K562 (cell line): ENCODE data around the gene NDRG3. TPM values are rescaled to one million over a fixed set of nuclear protein-coding genes. Genes with fewer than 3 reads are reported as not detected.

Source experiments
- ATAC-seq: fragments of 200-7000 bp; cut with Tn5 transposase; 3 replicates; pipeline ENCODE4 v1.9.1; 2020; ENCODE audit warnings: moderate library complexity
- BruUV-seq: library from RNA; stranded (reverse); fragments of 400-500 nt; replicated peaks from 2 replicates; lab custom pipeline; 2021; lab: Mats Ljungman, UMichigan
- CTCF ChIA-PET: fragments of 300-600 bp; formaldehyde crosslinking; extraction: SDS; loops from one replicate; lab custom pipeline; 2021; ENCODE audit warnings: low intra/inter-chr PET ratio; lab: Yijun Ruan, JAX
- POLR2A ChIA-PET: fragments of 300-600, 350-650 bp; sonication (Branson Sonifier 250); formaldehyde crosslinking; extraction: SDS; loops from one replicate; lab custom pipeline; 2021; ENCODE audit warnings: antibody characterized with exemption, inconsistent platforms; lab: Yijun Ruan, JAX
- DNase-seq, 4 experiments: peaks; one replicate each; pipeline versions ENCODE4 v3.0.0 to v3.0.0-alpha.2; 2011 to 2018; ENCODE audit warnings: low spot score in 3 of 4, mixed read lengths in 3 of 4; ENCODE audit errors: extremely low read depth in 1 of 4
- FAIRE-seq: peaks from 2 replicates; lab custom pipeline; 2011; peaks lifted over from hg19 to GRCh38; lab: Jason Lieb, UNC
- H2AFZ ChIP-seq: 2 replicates; pipeline ENCODE4 v1.6.0; 2011; ENCODE audit warnings: low read depth, low read length, control low read depth, inconsistent platforms
- H3K27ac ChIP-seq: fragments of 200-600 bp; 3 replicates; pipeline ENCODE4 v1.8.0; 2011; ENCODE audit warnings: low read depth, mild to moderate bottlenecking, control low read depth, inconsistent platforms, low read length, moderate library complexity, mixed read lengths; ENCODE audit errors: extremely low read depth
- H3K27me3 ChIP-seq, 2 experiments: fragments of 300-600 bp in 1 of 2; 2 replicates in 1 of 2; 3 replicates in 1 of 2; pipeline versions ENCODE4 v1.6.0 to v1.8.0; 2011; ENCODE audit warnings: inconsistent platforms in 2 of 2, low read length in 2 of 2, mild to moderate bottlenecking in 1 of 2, mixed read lengths in 1 of 2, moderate library complexity in 1 of 2; ENCODE audit not compliant: control insufficient read depth in 2 of 2, insufficient read depth in 2 of 2
- H3K36me3 ChIP-seq: fragments of 300-600 bp; 3 replicates; pipeline ENCODE4 v1.8.0; 2011; ENCODE audit warnings: mild to moderate bottlenecking, low read length, inconsistent platforms; ENCODE audit not compliant: control insufficient read depth, insufficient read depth
- H3K4me1 ChIP-seq, 2 experiments: fragments of 200-600 bp in 1 of 2; replicated peaks in 1 of 2; 2 replicates in 1 of 2; 3 replicates in 1 of 2; pipeline versions ENCODE4 v1.5.1 to v1.8.0; 2011; ENCODE audit warnings: inconsistent platforms in 2 of 2, low read length in 2 of 2, mild to moderate bottlenecking in 1 of 2, mixed read lengths in 1 of 2, moderate library complexity in 1 of 2; ENCODE audit not compliant: control insufficient read depth in 2 of 2, insufficient read depth in 2 of 2
- H3K4me2 ChIP-seq: 2 replicates; pipeline ENCODE4 v1.6.1; 2011; ENCODE audit warnings: low read length, control low read depth, inconsistent platforms, mixed read lengths; ENCODE audit not compliant: insufficient read depth
- H3K4me3 ChIP-seq: fragments of 200-600 bp; sonication (generic), shearing (Covaris generic); 2 replicates; pipeline ENCODE4 v1.5.1; 2016; ENCODE audit warnings: control low read depth, inconsistent platforms
- H3K79me2 ChIP-seq: fragments of 200-600 bp; 3 replicates; pipeline ENCODE4 v1.8.0; 2011; ENCODE audit warnings: low read length, inconsistent platforms; ENCODE audit not compliant: control insufficient read depth, insufficient read depth
- H3K9ac ChIP-seq, 2 experiments: 2 replicates each; pipeline versions ENCODE4 v1.6.0 to v1.6.1; 2011; ENCODE audit warnings: low read depth in 2 of 2, low read length in 2 of 2, control low read depth in 1 of 2, inconsistent platforms in 1 of 2, mild to moderate bottlenecking in 1 of 2, mixed read lengths in 1 of 2; ENCODE audit not compliant: insufficient read depth in 1 of 2
- H3K9me1 ChIP-seq: one replicate; pipeline ENCODE4 v1.6.0; 2011; ENCODE audit warnings: inconsistent platforms, mild to moderate bottlenecking, low read length, moderate library complexity; ENCODE audit not compliant: control insufficient read depth, insufficient read depth
- H3K9me3 ChIP-seq: replicated peaks from 2 replicates; pipeline ENCODE4 v1.5.1; 2011; ENCODE audit warnings: low read depth, low read length, inconsistent platforms; ENCODE audit not compliant: control insufficient read depth, insufficient read depth
- H4K20me1 ChIP-seq: replicated peaks from 2 replicates; pipeline ENCODE4 v1.6.1; 2011; ENCODE audit warnings: low read length, inconsistent platforms, mixed read lengths; ENCODE audit not compliant: control insufficient read depth, insufficient read depth
- BRD4 ChIP-seq: fragments of 200-600 bp; sonication (generic); IDR thresholded peaks from 2 replicates; pipeline ENCODE4 v1.6.1; 2017; ENCODE audit warnings: inconsistent platforms
- CBFA2T3 ChIP-seq: fragments of 450-650 bp; IDR thresholded peaks from 2 replicates; pipeline ENCODE4 v1.6.1; 2017
- CTCFL ChIP-seq: IDR thresholded peaks from 2 replicates; pipeline ENCODE4 v1.6.1; 2011; ENCODE audit warnings: borderline replicate concordance, low read depth, mild to moderate bottlenecking, moderate library complexity, low read length; ENCODE audit not compliant: insufficient read depth, poor library complexity, severe bottlenecking
- E2F3 ChIP-seq: fragments of 250-450 bp; sonication (Bioruptor Pico); IDR thresholded peaks from 2 replicates; pipeline ENCODE4 v1.4.0; 2020; ENCODE audit warnings: mild to moderate bottlenecking
- ELF1 ChIP-seq: fragments of 200-800 bp; sonication (Bioruptor generic); IDR thresholded peaks from 2 replicates; pipeline ENCODE4 v1.6.1; 2016; ENCODE audit warnings: missing genetic modification characterization, missing compliant biosample characterization
- FOXP1 ChIP-seq: sonication (generic); formaldehyde crosslinking; IDR thresholded peaks from 2 replicates; pipeline ENCODE4 v1.8.0; 2022; ENCODE audit warnings: mild to moderate bottlenecking, missing genetic modification reagents
- GTF2E2 ChIP-seq: fragments of 200-800 bp; sonication (Bioruptor generic); IDR thresholded peaks from 2 replicates; pipeline ENCODE4 v1.6.1; 2016; ENCODE audit warnings: missing genetic modification characterization, missing compliant biosample characterization
- MBD2 ChIP-seq: sonication (generic); IDR thresholded peaks from 2 replicates; pipeline ENCODE4 v1.6.1; 2016; ENCODE audit warnings: low read depth, borderline replicate concordance
- MEIS2 ChIP-seq: fragments of 450-650 bp; IDR thresholded peaks from 2 replicates; pipeline ENCODE4 v1.6.1; 2014; ENCODE audit warnings: mild to moderate bottlenecking; ENCODE audit not compliant: partially characterized antibody
- MLX ChIP-seq, 2 experiments: fragments of 450-650 bp in 1 of 2; sonication (generic) in 1 of 2; formaldehyde crosslinking; conservative IDR thresholded peaks; 2 replicates each; pipeline versions ENCODE4 v1.4.0 to v1.8.1; 2020 to 2022; ENCODE audit warnings: mild to moderate bottlenecking in 1 of 2, missing genetic modification reagents in 1 of 2
- NFE2L1 ChIP-seq: fragments of 450-650 bp; IDR thresholded peaks from 2 replicates; pipeline ENCODE4 v1.6.1; 2016; ENCODE audit warnings: missing genetic modification characterization, low read depth, mild to moderate bottlenecking, missing compliant biosample characterization, moderate library complexity, borderline replicate concordance
- NFYB ChIP-seq: IDR thresholded peaks from 2 replicates; pipeline ENCODE4 v1.6.1; 2011; ENCODE audit warnings: mild to moderate bottlenecking, moderate library complexity; ENCODE audit not compliant: insufficient read length; ENCODE audit errors: extremely low read depth
- PCBP2 ChIP-seq: fragments of 200-400 bp; formaldehyde crosslinking; IDR thresholded peaks from 2 replicates; pipeline ENCODE4 v1.6.1; 2018; ENCODE audit warnings: low read length, low read depth, mild to moderate bottlenecking, moderate library complexity; ENCODE audit not compliant: poor library complexity, severe bottlenecking
- RNF219 ChIP-seq: fragments of 250-450 bp; sonication (Bioruptor Pico); IDR thresholded peaks from 2 replicates; pipeline ENCODE4 v1.5.0; 2022; ENCODE audit warnings: mild to moderate bottlenecking
- XRCC5 ChIP-seq: fragments of 200-400 bp; formaldehyde crosslinking; IDR thresholded peaks from 2 replicates; pipeline ENCODE4 v1.6.1; 2017; ENCODE audit warnings: low read depth, mild to moderate bottlenecking, low read length
- WGBS: fragments of 100-300 bp; shearing (Covaris generic); methylation state at CpG from one replicate; pipeline ENCODE4 v1.1.6; 2016; ENCODE audit warnings: low coverage, mixed read lengths; ENCODE audit not compliant: insufficient coverage; ENCODE audit errors: missing lambda C conversion rate; 5-methylcytosine and 5-hydroxymethylcytosine counted together
- in situ Hi-C: fragments of 300-500 bp; cut with MboI; formaldehyde crosslinking; loops from 4 replicates; pipeline ENCODE4 v1.15.0; 2018; ENCODE audit warnings: inconsistent platforms, mixed read lengths
- intact Hi-C: fragments of 100-400 bp; cut with micrococcal nuclease; formaldehyde crosslinking; loops from 2 replicates; pipeline ENCODE4 v1.14.2; 2022
- polyA plus RNA-seq, 8 experiments: library from polyadenylated mRNA; depleted of rRNA in 4 of 8; stranded (reverse) in 5 of 8; unstranded in 3 of 8; fragments of >200 nt; fragmentation: Nextera tagmentation in 2 of 8; fragmentation: Illumina TruSeq in 1 of 8; extraction: Ambion mirVana in 2 of 8; extraction: Trizol in 1 of 8; gene quantifications; 2 replicates each; pipeline versions ENCODE4 v1.2.1 to v1.2.3, GENCODE V29; 2011 to 2014; ENCODE audit warnings: inconsistent platforms in 1 of 8, missing spikeins in 1 of 8
- total RNA-seq, 7 experiments: library from RNA; depleted of rRNA in 6 of 7; stranded (reverse); fragments of >200 nt in 6 of 7; fragmentation: Illumina TruSeq in 2 of 7; extraction: Trizol in 2 of 7; gene quantifications; 2 replicates each; pipeline versions ENCODE4 v1.2.1 to v1.2.3, GENCODE V29; 2011 to 2021; ENCODE audit warnings: low replicate concordance in 1 of 7
- TF ChIP-seq, protein P1 (sequence below): fragments of 450-650 bp; formaldehyde crosslinking; IDR thresholded peaks from 2 replicates; pipeline ENCODE4 v1.4.0; 2022; ENCODE audit warnings: mild to moderate bottlenecking, moderate library complexity

The NDRG3 gene
- total and polyA plus RNA-seq, 9 of the 15 experiments (the other 6 are each of a cell fraction or from before 2014, with no cell fraction given): 14.6 to 39.4 (median 24.4) TPM

- TSS peak; percentile 71 for BruUV-seq
- H3K79me2 ChIP-seq: peaks cover 14% of the 10 kb centered on the region
- H3K4me3 ChIP-seq: peak overlapping the region; percentile 79
- no peaks in the 10 kb centered on the region; the same call in 1 of the 2 replicates for H4K20me1 ChIP-seq
- no peaks in the 10 kb centered on the region for H3K9me1 ChIP-seq
- ChIA-PET POLR2A (interaction anchor here (0.6 to 1.8 kb wide), 13 partner anchors 9 to 374 kb away, joined by 3 to 7 read pairs (median 3); partner anchors contain the start of gene RAB5IF), CTCF (no interaction called here)
- H2AFZ ChIP-seq: peak overlapping the region; percentile 99
- in situ Hi-C loops: no loop called here
- H3K4me2 ChIP-seq: peak overlapping the region; percentile 97
- no peak for FAIRE-seq
- H3K27ac ChIP-seq: peak overlapping the region; percentile 98
- no peak for DNase-seq
- no peaks in the 10 kb centered on the region for H3K27me3 ChIP-seq
- whole genome bisulfite sequencing: under 1% methylated on average over 28 of the region's 28 CpGs
- ATAC-seq: peak; percentile 4
- no peaks in the 10 kb centered on the region for H3K9me3 ChIP-seq
- H3K4me1 ChIP-seq: peaks cover 25 to 32% of the 10 kb centered on the region in 2 experiments; a peak in 4 of 5 replicates
- H3K36me3 ChIP-seq: peaks cover 22% of the 10 kb centered on the region
- peak overlapping the region; percentile 94 to 100 for H3K9ac ChIP-seq
- intact Hi-C loops: loop anchor here (5.0 kb wide), 1 partner anchor 89 kb away; a partner anchor contains a TSS
- TF ChIP-seq MEIS2 (no peak), BRD4 (no peak), ELF1 (tag) (no peak), RNF219 (CRISPR knock-in tag) (no peak), MBD2 (no peak), XRCC5 (no peak), GTF2E2 (no peak), MLX (CRISPR knock-in tag; conservative IDR thresholded peaks at IDR 0.05) (no peak), CTCFL (no peak), E2F3 (no peak), NFE2L1 (tag) (no peak), CBFA2T3 (peak; percentile 59), FOXP1 (CRISPR knock-in tag) (no peak), NFYB (no peak), PCBP2 (no peak)
- TF ChIP-seq, protein P1, sequence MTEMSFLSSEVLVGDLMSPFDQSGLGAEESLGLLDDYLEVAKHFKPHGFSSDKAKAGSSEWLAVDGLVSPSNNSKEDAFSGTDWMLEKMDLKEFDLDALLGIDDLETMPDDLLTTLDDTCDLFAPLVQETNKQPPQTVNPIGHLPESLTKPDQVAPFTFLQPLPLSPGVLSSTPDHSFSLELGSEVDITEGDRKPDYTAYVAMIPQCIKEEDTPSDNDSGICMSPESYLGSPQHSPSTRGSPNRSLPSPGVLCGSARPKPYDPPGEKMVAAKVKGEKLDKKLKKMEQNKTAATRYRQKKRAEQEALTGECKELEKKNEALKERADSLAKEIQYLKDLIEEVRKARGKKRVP: no peak
Observed at GRCh38 chr20:36773107-36773596, 27.3 kb upstream of the NDRG3 start.
